GM12878 (cell line): ENCODE results near the gene ZNF692. TPM values are rescaled to one million over a fixed set of nuclear protein-coding genes. Genes with fewer than 3 reads are reported as not detected.

Experiments
- ATAC-seq: fragments of 200-7000 bp; cut with Tn5 transposase; 3 replicates; pipeline ENCODE4 v1.9.1; 2020; ENCODE audit warnings: mild to moderate bottlenecking, moderate library complexity
- BruUV-seq: library from RNA; stranded (reverse); fragments of 400-500 nt; replicated peaks from 2 replicates; lab custom pipeline; 2021; lab: Mats Ljungman, UMichigan
- CTCF ChIA-PET: fragments of 300-600 bp; sonication (Branson Sonifier 250); formaldehyde crosslinking; extraction: SDS; loops from one replicate; lab custom pipeline; 2021; ENCODE audit warnings: inconsistent platforms; lab: Yijun Ruan, JAX
- POLR2A ChIA-PET: fragments of 350-600 bp; formaldehyde crosslinking; extraction: SDS; loops from one replicate; lab custom pipeline; 2021; ENCODE audit warnings: inconsistent platforms; lab: Charles Lee
- RAD21 ChIA-PET: fragments of 300-600 bp; sonication (Branson Sonifier 250); formaldehyde crosslinking; loops from one replicate; lab custom pipeline; 2023; ENCODE audit warnings: antibody characterized with exemption; ENCODE audit not compliant: unreplicated experiment; lab: Charles Lee
- SMC1A ChIA-PET: fragments of 300-600 bp; sonication (Branson Sonifier 250); formaldehyde crosslinking; loops from one replicate; lab custom pipeline; 2023; ENCODE audit not compliant: unreplicated experiment, uncharacterized antibody; lab: Charles Lee
- DNase-seq: peaks from one replicate; pipeline ENCODE4 v3.0.0-alpha.2; 2011; ENCODE audit warnings: low read depth, low spot score
- FAIRE-seq: peaks from 3 replicates; lab custom pipeline; 2011; peaks lifted over from hg19 to GRCh38; lab: Jason Lieb, UNC
- H2AFZ ChIP-seq: 2 replicates; pipeline ENCODE4 v1.6.0; 2011; ENCODE audit warnings: low read depth, low read length, control low read depth; ENCODE audit not compliant: control insufficient read depth
- H3K27ac ChIP-seq: 2 replicates; pipeline ENCODE4 v1.5.1; 2011; ENCODE audit warnings: control low read depth; ENCODE audit not compliant: control insufficient read depth, insufficient read depth
- H3K27me3 ChIP-seq, 2 experiments: replicated peaks in 1 of 2; 2 replicates each; pipeline versions ENCODE4 v1.6.0 to v1.6.1; 2011; ENCODE audit warnings: low read length in 1 of 2; ENCODE audit not compliant: control insufficient read depth in 2 of 2, insufficient read depth in 2 of 2
- H3K36me3 ChIP-seq, 2 experiments: 2 replicates each; pipeline ENCODE4 v1.5.1; 2011; ENCODE audit warnings: low read length in 1 of 2; ENCODE audit not compliant: control insufficient read depth in 2 of 2, insufficient read depth in 2 of 2
- H3K4me1 ChIP-seq: 2 replicates; pipeline ENCODE4 v1.6.1; 2011; ENCODE audit warnings: mild to moderate bottlenecking, low read length, moderate library complexity, mixed read lengths; ENCODE audit not compliant: control insufficient read depth, insufficient read depth
- H3K4me2 ChIP-seq: 2 replicates; pipeline ENCODE4 v1.6.0; 2011; ENCODE audit warnings: control low read depth; ENCODE audit not compliant: control insufficient read depth, insufficient read depth
- H3K4me3 ChIP-seq: fragments of 200-600 bp; sonication (generic); 2 replicates; pipeline ENCODE4 v1.5.1; 2016
- H3K79me2 ChIP-seq: 2 replicates; pipeline ENCODE4 v1.6.0; 2011; ENCODE audit warnings: low read length; ENCODE audit not compliant: control insufficient read depth, insufficient read depth
- H3K9ac ChIP-seq: 2 replicates; pipeline ENCODE4 v1.8.0; 2011; ENCODE audit warnings: low read length, control low read depth, mixed read lengths; ENCODE audit not compliant: control insufficient read depth, insufficient read depth
- H3K9me3 ChIP-seq: replicated peaks from 3 replicates; pipeline ENCODE4 v1.5.1; 2011; ENCODE audit warnings: mild to moderate bottlenecking, low read length; ENCODE audit not compliant: control insufficient read depth, insufficient read depth
- H4K20me1 ChIP-seq: 2 replicates; pipeline ENCODE4 v1.6.0; 2011; ENCODE audit not compliant: control insufficient read depth, insufficient read depth
- ASH2L ChIP-seq: fragments of 300-600, 200-600 bp; sonication (generic); IDR thresholded peaks from 2 replicates; pipeline ENCODE4 v1.6.1; 2017; ENCODE audit warnings: low read depth, mild to moderate bottlenecking, borderline replicate concordance
- ATF7 ChIP-seq: fragments of 450-650 bp; IDR thresholded peaks from 2 replicates; pipeline ENCODE4 v1.6.1; 2016; ENCODE audit warnings: low read depth, mild to moderate bottlenecking
- CBX3 ChIP-seq: fragments of 200-600 bp; sonication (generic); IDR thresholded peaks from 2 replicates; pipeline ENCODE4 v1.6.1; 2016; ENCODE audit warnings: low read depth, borderline replicate concordance
- CEBPB ChIP-seq, 2 experiments: fragments of 150-350 bp in 1 of 2; IDR thresholded peaks; 2 replicates each; pipeline ENCODE4 v1.6.1; 2012 to 2014; ENCODE audit warnings: low read depth in 2 of 2, low read length in 2 of 2, borderline replicate concordance in 1 of 2, inconsistent platforms in 1 of 2
- CHD1 ChIP-seq: IDR thresholded peaks from 2 replicates; pipeline ENCODE4 v1.6.1; 2012; ENCODE audit warnings: low read depth, low read length, improper control_type of control experiment
- ELK1 ChIP-seq: IDR thresholded peaks from 2 replicates; pipeline ENCODE4 v1.6.1; 2012; ENCODE audit warnings: low read depth, low read length, improper control_type of control experiment
- EP300 ChIP-seq, 2 experiments: fragments of 150-350 bp in 1 of 2; IDR thresholded peaks; 2 replicates each; pipeline ENCODE4 v1.6.1; 2011 to 2012; ENCODE audit warnings: low read depth in 2 of 2, low read length in 2 of 2, borderline replicate concordance in 1 of 2, improper control_type of control experiment in 1 of 2, inconsistent platforms in 1 of 2; ENCODE audit not compliant: control insufficient read depth in 1 of 2
- GATAD2B ChIP-seq: fragments of 450-650 bp; conservative IDR thresholded peaks from 2 replicates; pipeline ENCODE4 v1.6.1; 2017; ENCODE audit warnings: low read depth, mild to moderate bottlenecking, moderate library complexity
- KDM1A ChIP-seq: fragments of 200-600 bp; sonication (generic); IDR thresholded peaks from 2 replicates; pipeline ENCODE4 v1.6.1; 2016; ENCODE audit warnings: borderline replicate concordance
- MYB ChIP-seq: fragments of 150-350 bp; IDR thresholded peaks from 2 replicates; pipeline ENCODE4 v1.6.1; 2014; ENCODE audit warnings: mild to moderate bottlenecking, low read depth, low read length, borderline replicate concordance
- MYC ChIP-seq: IDR thresholded peaks from 2 replicates; pipeline ENCODE4 v1.6.1; 2011; ENCODE audit warnings: mild to moderate bottlenecking, low read length, moderate library complexity, inconsistent platforms; ENCODE audit not compliant: insufficient read depth, insufficient replicate concordance, insufficient read length, severe bottlenecking
- PBX3 ChIP-seq: IDR thresholded peaks from 2 replicates; pipeline ENCODE4 v1.6.1; 2011; ENCODE audit warnings: mild to moderate bottlenecking, low read depth, low read length, moderate library complexity; ENCODE audit not compliant: insufficient replicate concordance
- POLR2AphosphoS2 ChIP-seq: IDR thresholded peaks from 2 replicates; pipeline ENCODE4 v1.6.1; 2011; ENCODE audit warnings: low read depth, mild to moderate bottlenecking, low read length, improper control_type of control experiment, moderate library complexity
- RELB ChIP-seq: fragments of 450-650 bp; IDR thresholded peaks from 2 replicates; pipeline ENCODE4 v1.6.1; 2017; ENCODE audit warnings: low read depth, mild to moderate bottlenecking, moderate library complexity
- SMAD1 ChIP-seq: fragments of 450-650 bp; IDR thresholded peaks from 2 replicates; pipeline ENCODE4 v1.6.1; 2018; ENCODE audit warnings: mild to moderate bottlenecking, low read depth; ENCODE audit not compliant: partially characterized antibody
- SRF ChIP-seq, 2 experiments: IDR thresholded peaks; 2 replicates each; pipeline ENCODE4 v1.6.1; 2011; ENCODE audit warnings: low read depth in 2 of 2, low read length in 2 of 2, mild to moderate bottlenecking in 1 of 2, moderate library complexity in 1 of 2
- USF2 ChIP-seq: IDR thresholded peaks from 2 replicates; pipeline ENCODE4 v1.6.1; 2011; ENCODE audit warnings: low read depth, low read length, improper control_type of control experiment, borderline replicate concordance
- ZBED1 ChIP-seq: IDR thresholded peaks from 2 replicates; pipeline ENCODE4 v1.6.1; 2016; ENCODE audit warnings: borderline replicate concordance
- WGBS: methylation state at CpG from one replicate; pipeline ENCODE4 v1.1.6; 2016; ENCODE audit warnings: low lambda C conversion rate; ENCODE audit not compliant: insufficient replicate concordance, insufficient coverage; ENCODE audit errors: missing lambda C conversion rate; 5-methylcytosine and 5-hydroxymethylcytosine counted together
- in situ Hi-C: fragments of 300-500 bp; cut with MboI; formaldehyde crosslinking; loops from 9 replicates; pipeline ENCODE4 v1.14.3; 2018; ENCODE audit warnings: mixed read lengths
- intact Hi-C: fragments of 100-400 bp; cut with micrococcal nuclease; formaldehyde crosslinking; loops from one replicate; pipeline ENCODE4 v1.14.2; 2022; ENCODE audit not compliant: unreplicated experiment
- polyA plus RNA-seq, 11 experiments: library from polyadenylated mRNA; depleted of rRNA in 4 of 11; unstranded in 6 of 11; stranded (reverse) in 5 of 11; fragments of >200 nt; fragmentation: Nextera tagmentation in 4 of 11; fragmentation: Illumina TruSeq in 1 of 11; extraction: Ambion mirVana in 4 of 11; extraction: Trizol in 1 of 11; gene quantifications; 1 replicate in 1 of 11; 2 replicates in 10 of 11; pipeline versions ENCODE4 v1.2.1 to v1.2.3, GENCODE V29; 2011 to 2016; ENCODE audit warnings: inconsistent platforms in 2 of 11, missing spikeins in 2 of 11, low read depth in 1 of 11
- total RNA-seq, 4 experiments: library from RNA; depleted of rRNA in 3 of 4; stranded (reverse); fragments of >200 nt in 3 of 4; fragmentation: Illumina TruSeq in 1 of 4; extraction: Trizol in 1 of 4; gene quantifications; 2 replicates each; pipeline versions ENCODE4 v1.2.1 to v1.2.3, GENCODE V29; 2013 to 2021

The ZNF692 gene
- total and polyA plus RNA-seq, 10 of the 15 experiments (the other 5 are each of a cell fraction or from before 2014, with no cell fraction given) = 5.3 to 76.6 (median 36.9) TPM

- RAD21 ChIA-PET = no interaction called here
- no peaks in the 10 kb centered on the region; the same call in 1 of the 2 replicates for H4K20me1 ChIP-seq
- POLR2A ChIA-PET = no interaction called here
- intact Hi-C loops = no loop called here
- TSS peak; percentile 58 for BruUV-seq
- WGBS = 96% methylated on average over 10 of the region's 10 CpGs
- H3K36me3 ChIP-seq = peaks cover 22 to 30% of the 10 kb centered on the region in 2 experiments; a peak in 3 of 4 replicates
- H3K27me3 ChIP-seq = no peaks in the 10 kb centered on the region
- ATAC-seq = no peak
- CTCF ChIA-PET = interaction anchor here (0.9 kb wide), 1 partner anchor 11 kb away, joined by 5 read pairs; no protein-coding TSS in a partner anchor
- no peaks in the 10 kb centered on the region for H3K9me3 ChIP-seq
- H3K9ac ChIP-seq = no peak overlapping the region
- H3K4me3 ChIP-seq = no peak overlapping the region
- DNase-seq = no peak
- H3K27ac ChIP-seq = no peak overlapping the region
- no peak overlapping the region for H2AFZ ChIP-seq
- TF ChIP-seq MYB (no peak), SMAD1 (no peak), CBX3 (no peak), ELK1 (no peak), POLR2AphosphoS2 (no peak), KDM1A (no peak), ATF7 (no peak), PBX3 (no peak), SRF (IDR thresholded peaks at IDR 0.05; ENCODE audit: low read depth in 2 of 2, low read length in 2 of 2) (no peak), MYC (no peak), ASH2L (no peak), CHD1 (no peak), USF2 (no peak), ZBED1 (no peak), EP300 (IDR thresholded peaks at IDR 0.05; ENCODE audit: borderline replicate concordance in 1 of 2, control insufficient read depth in 1 of 2, low read depth in 2 of 2, low read length in 2 of 2) (no peak), CEBPB (IDR thresholded peaks at IDR 0.05; ENCODE audit: borderline replicate concordance in 1 of 2, low read depth in 2 of 2, low read length in 2 of 2) (no peak), RELB (no peak), GATAD2B (no peak)
- TF ChIP-seq, all 136 proteins: peak for 0
- in situ Hi-C loops = no loop called here
- Histone ChIP-seq H3K79me2 (peaks cover 10% of the 10 kb centered on the region), H3K4me2 (no peak overlapping the region), H3K4me1 (peaks cover 11% of the 10 kb centered on the region)
- SMC1A ChIA-PET = no interaction called here
- no peak for FAIRE-seq
These were observed 43.4 kb downstream of the ZNF692 start for GRCh38 chr1:248815407-248816034.
